SK-N-MC (cell line): ENCODE results near the gene XRCC6.

Experiments used
- DNase-seq: peaks from one replicate; pipeline ENCODE4 v3.0.0-alpha.2; 2011; ENCODE audit warnings: low read depth, low spot score
- H3K27ac ChIP-seq: fragments of 200-600 bp; sonication (generic); 2 replicates; pipeline ENCODE4 v1.5.1; 2016; ENCODE audit warnings: mixed run types
- H3K36me3 ChIP-seq: fragments of 200-600 bp; sonication (generic); 2 replicates; pipeline ENCODE4 v1.6.1; 2017; ENCODE audit warnings: antibody characterized with exemption, low read length, mixed read lengths; ENCODE audit not compliant: insufficient read depth
- H3K4me3 ChIP-seq: fragments of 200-600 bp; sonication (generic); 2 replicates; pipeline ENCODE4 v1.5.1; 2016
- H3K9ac ChIP-seq: fragments of 200-600 bp; sonication (generic); 2 replicates; pipeline ENCODE4 v1.8.0; 2017; ENCODE audit warnings: mixed run types, mixed read lengths; ENCODE audit not compliant: insufficient read length
- H3K9me3 ChIP-seq: fragments of 200-600 bp; sonication (generic); 2 replicates; pipeline ENCODE4 v1.6.1; 2017; ENCODE audit warnings: low read depth, mild to moderate bottlenecking, antibody characterized with exemption, low read length, moderate library complexity, mixed read lengths
- EZH2 ChIP-seq: fragments of 200-600 bp; sonication (generic); IDR thresholded peaks from one replicate; pipeline ENCODE4 v1.6.1; 2017; ENCODE audit warnings: antibody characterized with exemption
- FOXP2 ChIP-seq: optimal IDR thresholded peaks from 2 replicates; pipeline ENCODE3; 2011; ENCODE audit warnings: mild to moderate bottlenecking, moderate library complexity; ENCODE audit not compliant: insufficient read depth; ENCODE audit errors: extremely low read length, control extremely low read depth
- POLR2AphosphoS5 ChIP-seq: IDR thresholded peaks from 2 replicates; pipeline ENCODE4 v1.6.1; 2012; ENCODE audit warnings: mild to moderate bottlenecking, low read depth, low read length, borderline replicate concordance

Gene XRCC6

GRCh38 chr22:41595703-41596102 is 25.4 kb upstream of the XRCC6 start:
- TF ChIP-seq POLR2AphosphoS5 (no peak), EZH2 (no peak), FOXP2 (no peak)
- peaks cover 5% of the 10 kb centered on the region; the same call in 1 of the 2 replicates for H3K36me3 ChIP-seq
- H3K9ac ChIP-seq, result no peak overlapping the region
- DNase-seq, result no peak
- H3K4me3 ChIP-seq, result no peak overlapping the region
- no peaks in the 10 kb centered on the region for H3K9me3 ChIP-seq
- H3K27ac ChIP-seq, result no peak overlapping the region

- Histone ChIP-seq H3K27ac (no peak overlapping the region), H3K36me3 (peaks cover 11% of the 10 kb centered on the region; the same call in 1 of the 2 replicates), H3K9ac (no peak overlapping the region), H3K4me3 (no peak overlapping the region), H3K9me3 (no peaks in the 10 kb centered on the region)
- TF ChIP-seq FOXP2 (no peak), EZH2 (no peak), POLR2AphosphoS5 (no peak)
- no peak for DNase-seq
These were observed 24.1 kb upstream of the XRCC6 start for GRCh38 chr22:41596776-41597634.

GRCh38 chr22:41597635-41597953 is 23.5 kb upstream of the XRCC6 start:
- Histone ChIP-seq H3K4me3 (no peak overlapping the region), H3K9ac (no peak overlapping the region), H3K9me3 (no peaks in the 10 kb centered on the region), H3K36me3 (peaks cover 11% of the 10 kb centered on the region; the same call in 1 of the 2 replicates), H3K27ac (no peak overlapping the region)
- no peak for TF ChIP-seq POLR2AphosphoS5
- no peak for TF ChIP-seq FOXP2
- no peak for DNase-seq

- Histone ChIP-seq H3K4me3 (no peak overlapping the region), H3K9me3 (no peaks in the 10 kb centered on the region), H3K36me3 (peaks cover 16% of the 10 kb centered on the region; the same call in 1 of the 2 replicates), H3K9ac (no peak overlapping the region), H3K27ac (no peak overlapping the region)
- TF ChIP-seq EZH2, result no peak
- no peak for TF ChIP-seq POLR2AphosphoS5
- TF ChIP-seq FOXP2, result no peak
- no peak for DNase-seq
These were observed 23.0 kb upstream of the XRCC6 start for GRCh38 chr22:41598081-41598480.

GRCh38 chr22:41598891-41599635 is 22.0 kb upstream of the XRCC6 start:
- no peak overlapping the region for H3K27ac ChIP-seq
- H3K4me3 ChIP-seq, result no peak overlapping the region
- peaks cover 19% of the 10 kb centered on the region; the same call in 1 of the 2 replicates for H3K36me3 ChIP-seq
- DNase-seq, result no peak
- no peaks in the 10 kb centered on the region for H3K9me3 ChIP-seq
- no peak overlapping the region for H3K9ac ChIP-seq
- TF ChIP-seq EZH2, result no peak
- TF ChIP-seq FOXP2, result no peak
- no peak for TF ChIP-seq POLR2AphosphoS5

GRCh38 chr22:41600976-41601375 is 20.1 kb upstream of the XRCC6 start:
- Histone ChIP-seq H3K9ac (no peak overlapping the region), H3K27ac (no peak overlapping the region), H3K4me3 (no peak overlapping the region), H3K36me3 (peaks cover 32% of the 10 kb centered on the region; the same call in 1 of the 2 replicates), H3K9me3 (no peaks in the 10 kb centered on the region)
- TF ChIP-seq EZH2, result no peak
- no peak for TF ChIP-seq POLR2AphosphoS5
- no peak for TF ChIP-seq FOXP2
- DNase-seq, result no peak

GRCh38 chr22:41603873-41604332 is 17.2 kb upstream of the XRCC6 start:
- H3K9me3 ChIP-seq, result no peaks in the 10 kb centered on the region
- TF ChIP-seq POLR2AphosphoS5 (no peak), FOXP2 (no peak), EZH2 (no peak)
- no peak overlapping the region for H3K9ac ChIP-seq
- H3K4me3 ChIP-seq, result no peak overlapping the region
- no peak overlapping the region for H3K27ac ChIP-seq
- no peak for DNase-seq
- H3K36me3 ChIP-seq, result peaks cover 36% of the 10 kb centered on the region

- no peak for DNase-seq
- TF ChIP-seq POLR2AphosphoS5 (no peak), FOXP2 (no peak), EZH2 (no peak)
- no peak overlapping the region for H3K27ac ChIP-seq
These were observed 12.7 kb upstream of the XRCC6 start for GRCh38 chr22:41608386-41608785.

More at GRCh38 chr22:41608386-41608785, 12.7 kb upstream of the XRCC6 start:
- Histone ChIP-seq H3K9ac (no peak overlapping the region), H3K4me3 (no peak overlapping the region), H3K9me3 (no peaks in the 10 kb centered on the region), H3K36me3 (peaks cover 17% of the 10 kb centered on the region)
